PC-3 (cell line): ENCODE measurements around the gene NDUFAB1.
A peak's percentile ranks its signal among the peaks of the same experiment; 100 is the strongest.

Source experiments
- CTCF ChIP-seq: fragments of 300-600 bp; sonication (generic); conservative IDR thresholded peaks from 2 replicates; pipeline ENCODE4 v1.5.1; 2017; ENCODE audit warnings: antibody characterized with exemption, low read depth, mild to moderate bottlenecking, low read length
- EZH2 ChIP-seq: fragments of 300-600 bp; sonication (generic); IDR thresholded peaks from one replicate; pipeline ENCODE4 v1.6.1; 2017; ENCODE audit warnings: antibody characterized with exemption, mild to moderate bottlenecking, low read length; ENCODE audit not compliant: unreplicated experiment
- EZH2phosphoT487 ChIP-seq: fragments of 300-600 bp; sonication (generic); IDR thresholded peaks from 2 replicates; pipeline ENCODE4 v1.6.1; 2018; ENCODE audit warnings: mild to moderate bottlenecking, antibody characterized with exemption, low read length, borderline replicate concordance

- peak; percentile 35; the same call in 1 of the 2 replicates for TF ChIP-seq CTCF
- TF ChIP-seq EZH2 = no peak
- no peak for TF ChIP-seq EZH2phosphoT487
Measured at GRCh38 chr16:23597003-23597756, 1.1 kb upstream of the NDUFAB1 start.
